Upper lobe of left lung (tissue), 6 donors: ENCODE measurements around the gene ALX4. TPM values are rescaled to one million over a fixed set of nuclear protein-coding genes. Genes with fewer than 3 reads are reported as not detected.

Source experiments
- ATAC-seq, 2 donors: fragments of 200-7000 bp; cut with Tn5 transposase; one replicate each; pipeline ENCODE4 v1.9.1; 2022; ENCODE audit warnings: mild to moderate bottlenecking in 2 of 2, moderate library complexity in 2 of 2; ENCODE audit not compliant: low FRiP score in 2 of 2
- DNase-seq, 2 donors: peaks; one replicate each; pipeline ENCODE4 v3.0.0-alpha.2; 2019 to 2020
- H3K27ac ChIP-seq, 4 donors: fragments of 200-600 bp; sonication (generic); one replicate each; pipeline ENCODE4 v1.5.1; 2016 to 2019
- H3K27me3 ChIP-seq, 4 donors: fragments of 200-600 bp; sonication (generic); one replicate each; pipeline ENCODE4 v1.5.1; 2017 to 2019
- H3K36me3 ChIP-seq, 4 donors: fragments of 200-600 bp; sonication (generic); one replicate each; pipeline ENCODE4 v1.5.1; 2016 to 2019
- H3K4me1 ChIP-seq, 4 donors: fragments of 200-600 bp; sonication (generic); one replicate each; pipeline ENCODE4 v1.5.1; 2018 to 2019
- H3K4me3 ChIP-seq, 4 donors: fragments of 200-600 bp; sonication (generic); one replicate each; pipeline ENCODE4 v1.5.1; 2017 to 2019; ENCODE audit warnings: mild to moderate bottlenecking in 2 of 4, moderate library complexity in 1 of 4
- H3K9me3 ChIP-seq, 4 donors: fragments of 200-600 bp; sonication (generic); one replicate each; pipeline ENCODE4 v1.5.1; 2018 to 2019
- CTCF ChIP-seq, 6 experiments: fragments of 450-650 bp in 4 of 6; fragments of 200-600 bp in 2 of 6; sonication (generic) in 2 of 6; IDR thresholded peaks; one replicate each; pipeline ENCODE4 v1.5.1; 2016 to 2019; ENCODE audit warnings: antibody characterized with exemption in 6 of 6
- EP300 ChIP-seq, 4 donors: sonication (generic); formaldehyde crosslinking; IDR thresholded peaks; one replicate each; pipeline ENCODE4 v1.5.1; 2017; ENCODE audit warnings: antibody characterized with exemption in 4 of 4, control low read depth in 2 of 4
- POLR2A ChIP-seq, 4 donors: fragments of 450-650 bp; IDR thresholded peaks; one replicate each; pipeline ENCODE4 v1.5.1; 2016 to 2017; ENCODE audit warnings: antibody characterized with exemption in 4 of 4, mild to moderate bottlenecking in 2 of 4
- POLR2AphosphoS5 ChIP-seq, 2 donors: sonication (generic); formaldehyde crosslinking; IDR thresholded peaks; one replicate each; pipeline ENCODE4 v1.5.1; 2017; ENCODE audit warnings: antibody characterized with exemption in 2 of 2
- WGBS, 2 donors: methylation state at CpG; one replicate each; pipeline ENCODE4 v1.1.5; 2017 to 2018; 5-methylcytosine and 5-hydroxymethylcytosine counted together
- total RNA-seq, 6 donors: library from RNA; depleted of rRNA in 4 of 6; stranded (reverse); fragments of >200 nt in 4 of 6; gene quantifications; one replicate each; pipeline versions ENCODE4 v1.1.0 to v1.2.1, GENCODE V29; 2016 to 2021
- donor health status: DM: no; HTN: no; CAD: no; lungs with moderate emphysema.
- donor health status: DM: no; HTN: yes; CAD: no; lungs with severe emphysema.

The ALX4 gene
- total RNA-seq, 6 donors from 2014 or later: not detected

- TF ChIP-seq POLR2AphosphoS5 (IDR thresholded peaks at IDR 0.05): no peak
- no peak for TF ChIP-seq EP300 (IDR thresholded peaks at IDR 0.05)
- no peak for TF ChIP-seq POLR2A (IDR thresholded peaks at IDR 0.05)
- no peak for TF ChIP-seq CTCF (IDR thresholded peaks at IDR 0.05)
- no peak for DNase-seq
- Histone ChIP-seq H3K27me3 (no peaks in the 10 kb centered on the region), H3K4me1 (no peaks in the 10 kb centered on the region), H3K9me3 (no peaks in the 10 kb centered on the region), H3K27ac (no peak overlapping the region), H3K4me3 (no peak overlapping the region), H3K36me3 (no peaks in the 10 kb centered on the region)
- ATAC-seq: no peak
- 78 to 83% methylated on average over 4 to 5 of the region's 5 CpGs for WGBS, 2 donors
These were observed 34.0 kb upstream of the ALX4 start for GRCh38 chr11:44343778-44344422.

- H3K9me3 ChIP-seq: no peaks in the 10 kb centered on the region
- H3K4me3 ChIP-seq: no peak overlapping the region
- no peaks in the 10 kb centered on the region for H3K27me3 ChIP-seq
- no peak for TF ChIP-seq EP300 (IDR thresholded peaks at IDR 0.05)
- no peak for TF ChIP-seq CTCF (IDR thresholded peaks at IDR 0.05)
- no peak for TF ChIP-seq POLR2AphosphoS5 (IDR thresholded peaks at IDR 0.05)
- TF ChIP-seq POLR2A (IDR thresholded peaks at IDR 0.05): no peak
- no peaks in the 10 kb centered on the region for H3K4me1 ChIP-seq
- H3K36me3 ChIP-seq: no peaks in the 10 kb centered on the region
- DNase-seq (no peak), ATAC-seq (no peak)
- 72 to 87% methylated on average over 4 of the region's 4 CpGs for WGBS, 2 donors
- no peak overlapping the region for H3K27ac ChIP-seq
These were observed 32.7 kb upstream of the ALX4 start for GRCh38 chr11:44342616-44343015.

GRCh38 chr11:44340656-44341055, 30.7 kb upstream of the ALX4 start:
- DNase-seq (no peak), ATAC-seq (no peak)
- Histone ChIP-seq H3K36me3 (no peaks in the 10 kb centered on the region), H3K9me3 (no peaks in the 10 kb centered on the region), H3K4me3 (no peak overlapping the region), H3K4me1 (no peaks in the 10 kb centered on the region), H3K27ac (no peak overlapping the region), H3K27me3 (peaks cover 0 to 8% (median 0%) of the 10 kb centered on the region in 4 donors)
- TF ChIP-seq POLR2A (IDR thresholded peaks at IDR 0.05): no peak
- TF ChIP-seq EP300 (IDR thresholded peaks at IDR 0.05): no peak
- no peak for TF ChIP-seq CTCF (IDR thresholded peaks at IDR 0.05)
- TF ChIP-seq POLR2AphosphoS5 (IDR thresholded peaks at IDR 0.05): no peak
- 91 to 98% methylated on average over 5 of the region's 5 CpGs for WGBS, 2 donors

GRCh38 chr11:44339530-44339883, 29.6 kb upstream of the ALX4 start:
- Histone ChIP-seq H3K4me3 (no peak overlapping the region), H3K27ac (no peak overlapping the region), H3K9me3 (no peaks in the 10 kb centered on the region), H3K36me3 (no peaks in the 10 kb centered on the region), H3K27me3 (peaks cover 0 to 12% (median 0%) of the 10 kb centered on the region in 4 donors), H3K4me1 (no peaks in the 10 kb centered on the region)
- WGBS, 2 donors: 80 to 85% methylated on average over 3 to 4 of the region's 4 CpGs
- no peak for TF ChIP-seq POLR2A (IDR thresholded peaks at IDR 0.05)
- no peak for ATAC-seq
- DNase-seq: no peak

GRCh38 chr11:44338698-44339529, 29.0 kb upstream of the ALX4 start:
- Histone ChIP-seq H3K9me3 (no peaks in the 10 kb centered on the region), H3K4me3 (no peak overlapping the region), H3K27me3 (peaks cover 0 to 14% (median 0%) of the 10 kb centered on the region in 4 donors), H3K27ac (no peak overlapping the region), H3K4me1 (no peaks in the 10 kb centered on the region), H3K36me3 (no peaks in the 10 kb centered on the region)
- WGBS, 2 donors: 63 to 76% methylated on average over 15 to 16 of the region's 16 CpGs
- DNase-seq: no peak
- TF ChIP-seq CTCF (IDR thresholded peaks at IDR 0.05): no peak
- no peak for TF ChIP-seq EP300 (IDR thresholded peaks at IDR 0.05)
- TF ChIP-seq POLR2AphosphoS5 (IDR thresholded peaks at IDR 0.05): no peak
- no peak for TF ChIP-seq POLR2A (IDR thresholded peaks at IDR 0.05)
- no peak for ATAC-seq
